Muscle of leg (tissue), 11 donors: Measurements from ENCODE around the gene DHRS11. TPM values are rescaled to one million over a fixed set of nuclear protein-coding genes. Genes with fewer than 3 reads are reported as not detected.

Experiments used
- DNase-seq: peaks from one replicate; pipeline ENCODE4 v3.0.0; 2013
- H3K27ac ChIP-seq: one replicate; pipeline ENCODE4 v1.5.1; 2013; ENCODE audit warnings: mild to moderate bottlenecking, low read length, control low read depth
- H3K27me3 ChIP-seq: one replicate; pipeline ENCODE4 v1.6.1; 2013; ENCODE audit warnings: low read length; ENCODE audit not compliant: control insufficient read depth, insufficient read depth
- H3K36me3 ChIP-seq: one replicate; pipeline ENCODE4 v1.6.1; 2013; ENCODE audit warnings: low read length; ENCODE audit not compliant: control insufficient read depth, insufficient read depth
- H3K4me1 ChIP-seq: one replicate; pipeline ENCODE4 v1.6.1; 2013; ENCODE audit warnings: low read length; ENCODE audit not compliant: control insufficient read depth, insufficient read depth
- H3K4me3 ChIP-seq: one replicate; pipeline ENCODE4 v1.5.1; 2013; ENCODE audit warnings: low read length, control low read depth
- H3K9me3 ChIP-seq: replicated peaks from 2 replicates; pipeline ENCODE4 v1.6.1; 2013; ENCODE audit warnings: low read depth, low read length; ENCODE audit not compliant: control insufficient read depth
- WGBS: methylation state at CpG from one replicate; pipeline ENCODE4 v1.1.5; 2013; ENCODE audit warnings: missing lambda C conversion rate; ENCODE audit not compliant: insufficient coverage; 5-methylcytosine and 5-hydroxymethylcytosine counted together
- polyA plus RNA-seq, 8 donors: library from polyadenylated mRNA; unstranded; fragments of 120-200 nt; gene quantifications; one replicate each; pipeline versions ENCODE4 v1.2.1 to v1.2.3, GENCODE V29; 2013; ENCODE audit warnings: inconsistent platforms in 1 of 8, low replicate concordance in 1 of 8; ENCODE audit not compliant: insufficient read length in 8 of 8, insufficient read depth in 1 of 8
- total RNA-seq: library from RNA; stranded (reverse); fragments of 120-200 nt; gene quantifications from one replicate; pipeline ENCODE4 v1.2.4, GENCODE V29; 2013

The DHRS11 gene
- total and polyA plus RNA-seq, 9 donors = 4.5 to 22.8 (median 6.8) TPM

DNA sequence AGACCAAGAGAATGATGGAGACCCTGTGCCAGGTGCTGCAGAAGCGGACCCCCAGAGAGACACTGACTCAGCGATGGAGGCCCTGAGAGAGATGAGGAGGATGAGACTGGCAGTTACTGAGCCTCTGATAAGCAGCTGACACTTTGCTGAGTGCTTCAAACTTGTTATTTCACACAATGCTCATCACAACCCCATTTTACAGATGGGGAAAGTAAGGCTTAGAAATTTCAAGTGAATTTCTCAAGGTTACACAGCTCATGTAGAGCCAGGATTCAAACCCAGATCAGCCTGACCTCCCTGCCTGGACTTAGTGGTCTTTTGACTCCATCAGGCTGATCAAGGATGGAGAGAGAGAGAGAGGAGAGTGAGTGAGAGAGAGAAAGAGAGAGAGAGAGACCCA lies 36.9 kb downstream of the DHRS11 start:
- peaks cover 5% of the 10 kb centered on the region for H3K4me1 ChIP-seq
- H3K27ac ChIP-seq = no peak overlapping the region
- no peak for DNase-seq
- no peak overlapping the region for H3K4me3 ChIP-seq
- H3K9me3 ChIP-seq = no peaks in the 10 kb centered on the region
- H3K36me3 ChIP-seq = no peaks in the 10 kb centered on the region
- peaks cover 23% of the 10 kb centered on the region for H3K27me3 ChIP-seq
- 90% methylated on average over 2 of the region's 2 CpGs for WGBS

- H3K27ac ChIP-seq = no peak overlapping the region
- peaks cover 30% of the 10 kb centered on the region for H3K27me3 ChIP-seq
- H3K4me3 ChIP-seq = no peak overlapping the region
- H3K4me1 ChIP-seq = peaks cover 5% of the 10 kb centered on the region
- no peaks in the 10 kb centered on the region for H3K36me3 ChIP-seq
- DNase-seq = peak; percentile 68
- H3K9me3 ChIP-seq = no peaks in the 10 kb centered on the region
- 14% methylated on average over 11 of the region's 14 CpGs for WGBS
These were observed 37.7 kb downstream of the DHRS11 start for GRCh38 chr17:36629252-36629847.

- Histone ChIP-seq H3K27me3 (peaks cover 34% of the 10 kb centered on the region), H3K9me3 (no peaks in the 10 kb centered on the region), H3K27ac (no peak overlapping the region), H3K4me1 (peaks cover 5% of the 10 kb centered on the region), H3K36me3 (no peaks in the 10 kb centered on the region), H3K4me3 (no peak overlapping the region)
- WGBS = 64% methylated on average over 4 of the region's 8 CpGs
- no peak for DNase-seq
These were observed 38.4 kb downstream of the DHRS11 start for GRCh38 chr17:36629970-36630502.

DNA sequence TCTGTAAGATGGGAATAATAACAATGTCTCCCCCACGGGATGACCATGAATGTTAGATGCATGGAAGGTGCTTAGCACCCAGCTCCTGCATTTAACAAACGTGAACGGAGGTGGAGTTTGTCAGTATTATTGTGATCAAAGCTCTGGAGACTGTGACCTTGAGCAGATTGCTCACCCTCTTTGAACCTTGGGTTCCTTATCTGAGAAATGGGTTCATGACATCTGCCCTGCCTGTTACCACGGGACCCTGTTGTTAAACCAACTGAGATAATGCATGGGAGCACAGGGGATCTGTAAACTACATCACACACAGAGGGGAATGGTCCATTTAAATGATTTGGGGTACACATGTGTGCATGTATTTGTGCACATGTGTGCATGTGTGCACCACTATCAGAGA lies 39.3 kb downstream of the DHRS11 start:
- WGBS = 88% methylated on average over 2 of the region's 4 CpGs

DNA sequence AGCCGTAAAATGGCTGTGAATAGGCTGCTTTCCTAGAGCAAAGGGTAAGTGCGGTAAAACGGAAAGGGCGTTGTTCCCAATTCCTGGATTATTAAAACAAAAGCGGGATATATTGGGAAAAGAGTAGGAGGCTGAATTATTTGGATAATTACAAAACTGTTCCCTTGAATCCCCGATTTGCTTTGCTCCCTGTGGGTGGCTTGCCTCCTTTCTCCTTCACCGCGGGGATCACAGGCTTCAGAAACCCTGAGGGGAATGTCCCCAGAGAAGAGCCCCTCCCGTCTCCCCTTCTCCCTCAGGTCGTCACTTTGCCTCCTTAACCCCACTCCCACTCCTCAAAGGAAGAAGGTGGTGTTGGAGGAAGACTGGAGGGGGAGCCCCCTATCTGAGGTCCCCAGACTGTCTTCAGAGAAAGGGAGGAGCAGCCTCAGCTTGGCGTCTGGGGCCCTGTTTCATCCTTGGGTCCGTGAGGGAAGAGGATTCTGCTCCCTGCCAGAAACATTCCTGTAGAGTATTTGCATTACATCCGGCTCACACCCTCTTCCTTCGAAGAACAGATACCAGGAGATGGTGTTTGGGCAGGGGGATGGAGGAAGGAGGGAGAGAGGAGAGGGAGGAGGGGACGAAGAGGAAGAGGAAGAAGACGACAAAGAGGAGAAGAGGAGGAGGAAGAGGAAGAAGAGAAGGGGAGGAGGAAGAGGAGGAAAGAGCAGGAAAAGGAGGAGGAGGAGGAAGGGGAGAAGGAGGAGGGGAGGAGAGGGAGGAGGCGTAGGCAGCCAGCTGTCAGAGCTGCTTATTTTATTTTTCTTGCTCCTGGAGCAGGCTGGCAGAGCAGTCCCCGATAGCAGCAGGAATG lies 41.5 kb downstream of the DHRS11 start:
- WGBS = 17% methylated on average over 4 of the region's 18 CpGs
- no peak for DNase-seq
- Histone ChIP-seq H3K9me3 (no peaks in the 10 kb centered on the region), H3K4me3 (no peak overlapping the region), H3K36me3 (no peaks in the 10 kb centered on the region), H3K27me3 (peaks cover 58% of the 10 kb centered on the region), H3K27ac (no peak overlapping the region), H3K4me1 (peaks cover 5% of the 10 kb centered on the region)

More for the DNA sequence above, 39.3 kb downstream of the DHRS11 start:
- DNase-seq = no peak
- Histone ChIP-seq H3K27ac (no peak overlapping the region), H3K36me3 (no peaks in the 10 kb centered on the region), H3K4me3 (no peak overlapping the region), H3K9me3 (no peaks in the 10 kb centered on the region), H3K27me3 (peaks cover 42% of the 10 kb centered on the region), H3K4me1 (peaks cover 5% of the 10 kb centered on the region)

GRCh38 chr17:36640346-36640745 lies 48.7 kb downstream of the DHRS11 start:
- Histone ChIP-seq H3K4me3 (no peak overlapping the region), H3K36me3 (no peaks in the 10 kb centered on the region), H3K4me1 (peaks cover 11% of the 10 kb centered on the region), H3K27ac (no peak overlapping the region), H3K9me3 (no peaks in the 10 kb centered on the region), H3K27me3 (peaks cover 90% of the 10 kb centered on the region)
- DNase-seq = no peak
- no CpG with 5 or more reads among the region's 2 CpGs for WGBS

DNA sequence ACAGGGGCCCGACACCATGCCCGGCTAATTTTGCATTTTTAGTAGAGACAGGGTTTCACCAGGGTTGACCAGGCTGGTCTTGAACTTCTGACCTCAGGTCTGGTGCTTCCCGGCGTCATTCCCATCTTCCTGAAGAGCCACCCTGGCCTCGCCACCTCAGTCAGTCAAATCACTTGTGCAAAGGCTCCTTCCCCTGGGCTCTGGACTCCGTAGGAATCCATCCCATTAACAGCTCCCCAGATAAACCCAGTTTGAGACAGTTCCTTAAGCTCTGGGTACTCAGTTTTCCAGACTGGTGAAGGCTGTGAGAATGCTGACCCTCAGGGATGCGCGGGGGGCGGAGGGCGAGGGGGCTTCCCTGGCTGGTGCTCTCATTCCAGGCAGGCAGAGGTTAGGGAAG lies 49.2 kb downstream of the DHRS11 start:
- 80% methylated on average over 5 of the region's 10 CpGs for WGBS
- H3K4me3 ChIP-seq = no peak overlapping the region
- peaks cover 90% of the 10 kb centered on the region for H3K27me3 ChIP-seq
- no peaks in the 10 kb centered on the region for H3K9me3 ChIP-seq
- H3K4me1 ChIP-seq = peaks cover 11% of the 10 kb centered on the region
- no peaks in the 10 kb centered on the region for H3K36me3 ChIP-seq
- no peak overlapping the region for H3K27ac ChIP-seq
- DNase-seq = no peak

DNA sequence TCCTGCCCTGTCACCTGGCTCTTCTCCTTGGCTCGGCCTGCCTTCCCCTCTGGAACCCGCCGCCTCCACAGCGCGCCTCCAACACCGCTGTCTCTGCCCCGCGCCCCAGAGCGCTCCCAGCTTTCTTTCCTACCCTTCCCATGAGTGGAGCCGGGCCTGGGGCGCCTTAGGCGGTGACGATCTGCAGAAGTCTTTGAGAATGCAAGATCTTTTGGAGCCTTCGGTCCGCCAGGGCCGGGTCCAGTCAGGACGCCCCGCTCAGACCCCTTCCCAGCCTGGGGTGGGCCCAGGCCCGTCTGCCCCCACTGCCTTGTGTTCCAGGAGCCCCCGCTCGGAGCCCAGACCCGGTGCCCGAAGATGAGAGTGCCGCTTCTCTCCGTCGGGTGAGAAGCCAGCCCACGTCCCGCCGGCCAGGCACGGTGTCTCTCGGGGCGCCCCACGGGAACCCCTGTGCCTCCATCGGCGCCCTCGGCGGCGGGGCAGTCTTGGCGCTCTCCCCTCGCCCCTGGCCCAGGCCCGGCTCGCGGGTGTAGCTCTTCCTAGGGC lies 49.7 kb downstream of the DHRS11 start:
- no peak for DNase-seq
- Histone ChIP-seq H3K4me3 (no peak overlapping the region), H3K27ac (no peak overlapping the region), H3K4me1 (peaks cover 11% of the 10 kb centered on the region), H3K27me3 (peaks cover 91% of the 10 kb centered on the region), H3K9me3 (no peaks in the 10 kb centered on the region), H3K36me3 (no peaks in the 10 kb centered on the region)
- under 1% methylated on average over 43 of the region's 43 CpGs for WGBS

- DNase-seq = no peak
- no peak overlapping the region for H3K4me3 ChIP-seq
- no peaks in the 10 kb centered on the region for H3K9me3 ChIP-seq
- H3K36me3 ChIP-seq = no peaks in the 10 kb centered on the region
- no peak overlapping the region for H3K27ac ChIP-seq
- WGBS = under 1% methylated on average over 46 of the region's 64 CpGs
- peaks cover 11% of the 10 kb centered on the region for H3K4me1 ChIP-seq
- peaks cover 91% of the 10 kb centered on the region for H3K27me3 ChIP-seq
These were observed 50.5 kb downstream of the DHRS11 start for GRCh38 chr17:36641877-36642845.
